Bronchial epithelial cell (primary cell): ENCODE results near the gene STAC2. TPM values are rescaled to one million over a fixed set of nuclear protein-coding genes. Genes with fewer than 3 reads are reported as not detected.

Experiments used
- DNase-seq: peaks from one replicate; pipeline ENCODE4 v3.0.0-alpha.2; 2010; ENCODE audit warnings: low read depth
- FAIRE-seq: peaks from 2 replicates; lab custom pipeline; 2011; peaks lifted over from hg19 to GRCh38; lab: Jason Lieb, UNC
- H3K27me3 ChIP-seq: 2 replicates; pipeline ENCODE4 v1.5.1; 2011; ENCODE audit warnings: low read length; ENCODE audit not compliant: control insufficient read depth, insufficient read depth
- H3K36me3 ChIP-seq: 2 replicates; pipeline ENCODE4 v1.5.1; 2011; ENCODE audit warnings: low read length; ENCODE audit not compliant: control insufficient read depth, insufficient read depth
- H3K4me3 ChIP-seq: 2 replicates; pipeline ENCODE4 v1.5.1; 2011; ENCODE audit warnings: mild to moderate bottlenecking, low read depth, low read length, control low read depth
- CTCF ChIP-seq: IDR thresholded peaks from 2 replicates; pipeline ENCODE4 v1.5.1; 2011; ENCODE audit warnings: mild to moderate bottlenecking, moderate library complexity, low read length, control low read depth, inconsistent platforms; ENCODE audit not compliant: insufficient read depth, severe bottlenecking
- total RNA-seq: library from RNA; depleted of rRNA; stranded (reverse); fragments of >200 nt; gene quantifications from 2 replicates; pipeline ENCODE4 v1.2.1, GENCODE V29; 2014

The STAC2 gene
- total RNA-seq, 1 donor from 2014 or later: not detected

GRCh38 chr17:39229274-39229913 lies 3.6 kb upstream of the STAC2 start:
- Histone ChIP-seq H3K4me3 (no peak overlapping the region), H3K36me3 (no peaks in the 10 kb centered on the region), H3K27me3 (peaks cover 26% of the 10 kb centered on the region)
- FAIRE-seq (no peak), DNase-seq (peak; percentile 46)
- TF ChIP-seq CTCF: no peak

- DNase-seq (no peak), FAIRE-seq (no peak)
- TF ChIP-seq CTCF: no peak
- Histone ChIP-seq H3K4me3 (no peak overlapping the region), H3K36me3 (no peaks in the 10 kb centered on the region), H3K27me3 (peaks cover 37% of the 10 kb centered on the region)
Observed at GRCh38 chr17:39227364-39227919, 1.7 kb upstream of the STAC2 start.

GRCh38 chr17:39225959-39226683 lies 376 bp upstream of the STAC2 start:
- H3K36me3 ChIP-seq: no peaks in the 10 kb centered on the region
- DNase-seq (no peak), FAIRE-seq (no peak)
- H3K27me3 ChIP-seq: peaks cover 34% of the 10 kb centered on the region
- TF ChIP-seq CTCF: no peak
- no peak overlapping the region for H3K4me3 ChIP-seq

- DNase-seq (no peak), FAIRE-seq (no peak)
- no peak overlapping the region for H3K4me3 ChIP-seq
- no peaks in the 10 kb centered on the region for H3K36me3 ChIP-seq
- peaks cover 33% of the 10 kb centered on the region for H3K27me3 ChIP-seq
- TF ChIP-seq CTCF: no peak
Observed at GRCh38 chr17:39224778-39225307, 902 bp downstream of the STAC2 start.

GRCh38 chr17:39223907-39224777 lies 1.6 kb downstream of the STAC2 start:
- FAIRE-seq (no peak), DNase-seq (no peak)
- no peak for TF ChIP-seq CTCF
- Histone ChIP-seq H3K36me3 (no peaks in the 10 kb centered on the region), H3K4me3 (no peak overlapping the region), H3K27me3 (peaks cover 33% of the 10 kb centered on the region)
